Fibroblast of the aortic adventitia (primary cell): ENCODE data around the gene ICE2. TPM values are rescaled to one million over a fixed set of nuclear protein-coding genes. Genes with fewer than 3 reads are reported as not detected.

ENCODE experiments used
- DNase-seq: peaks from one replicate; pipeline ENCODE4 v3.0.0-alpha.2; 2010; ENCODE audit warnings: low read depth
- H3K4me3 ChIP-seq: 2 replicates; pipeline ENCODE4 v1.5.1; 2011; ENCODE audit warnings: low read depth, mild to moderate bottlenecking, control low read depth, low read length, moderate library complexity
- CTCF ChIP-seq: IDR thresholded peaks from 2 replicates; pipeline ENCODE4 v1.5.1; 2011; ENCODE audit warnings: mild to moderate bottlenecking, low read length, control low read depth, inconsistent platforms; ENCODE audit not compliant: insufficient read depth
- total RNA-seq: library from RNA; depleted of rRNA; stranded (reverse); fragments of >200 nt; gene quantifications from 2 replicates; pipeline ENCODE4 v1.2.3, GENCODE V29; 2012; ENCODE audit warnings: low replicate concordance

Gene ICE2
- total RNA-seq, 1 donor = 37.0 TPM

GRCh38 chr15:60373327-60373726 lies 105.6 kb downstream of the ICE2 start:
- no peak for TF ChIP-seq CTCF
- H3K4me3 ChIP-seq = no peak overlapping the region
- no peak for DNase-seq

- no peak overlapping the region for H3K4me3 ChIP-seq
- peak; percentile 74 for DNase-seq
- TF ChIP-seq CTCF = no peak
Measured at GRCh38 chr15:60372756-60373155, 106.2 kb downstream of the ICE2 start.

- no peak overlapping the region for H3K4me3 ChIP-seq
- no peak for TF ChIP-seq CTCF
- DNase-seq = no peak
Measured at GRCh38 chr15:60372227-60372626, 106.7 kb downstream of the ICE2 start.

GRCh38 chr15:60371175-60372051 lies 107.5 kb downstream of the ICE2 start:
- no peak for TF ChIP-seq CTCF
- H3K4me3 ChIP-seq = peak overlapping the region; percentile 26

GRCh38 chr15:60370869-60371136 lies 108.1 kb downstream of the ICE2 start:
- TF ChIP-seq CTCF = no peak
- H3K4me3 ChIP-seq = no peak overlapping the region
- no peak for DNase-seq

More at GRCh38 chr15:60371175-60372051, 107.5 kb downstream of the ICE2 start:
- peak; percentile 99 for DNase-seq

- no peak for TF ChIP-seq CTCF
- H3K4me3 ChIP-seq = no peak overlapping the region
- DNase-seq = peak; percentile 68
Measured at GRCh38 chr15:60370105-60370868, 108.7 kb downstream of the ICE2 start.
